ENCODE results near the gene EGF.

EGF gene

GRCh38 chr4:109985993-109986974, 73.6 kb downstream of the EGF start:
- no peaks in the 10 kb centered on the region for H3K9me3 ChIP-seq (ENCODE audit: low read length)
- no peaks in the 10 kb centered on the region for H3K4me1 ChIP-seq (ENCODE audit: insufficient read depth, low read length)

GRCh38 chr4:109989044-109989443, 76.4 kb downstream of the EGF start:
- Histone ChIP-seq H3K9me3 (ENCODE audit: low read length) (no peaks in the 10 kb centered on the region), H3K4me3 (ENCODE audit: low read depth in 1 of 2, low read length in 2 of 2) (no peak overlapping the region), H3K4me1 (ENCODE audit: insufficient read depth, low read length) (no peaks in the 10 kb centered on the region), H3K9ac (ENCODE audit: low read length) (no peak overlapping the region), H3K36me3 (ENCODE audit: insufficient read depth, low read length) (no peaks in the 10 kb centered on the region), H3K27me3 (ENCODE audit: control insufficient read depth in 1 of 2, insufficient read depth in 2 of 2, low read length in 2 of 2) (no peaks in the 10 kb centered on the region), H3K27ac (ENCODE audit: low read depth, low read length) (no peak overlapping the region)

More at GRCh38 chr4:109985993-109986974, 73.6 kb downstream of the EGF start:
- no peaks in the 10 kb centered on the region for H3K27me3 ChIP-seq (ENCODE audit: control insufficient read depth in 1 of 2, insufficient read depth in 2 of 2, low read length in 2 of 2)
- no peak overlapping the region for H3K9ac ChIP-seq (ENCODE audit: low read length)
- H3K36me3 ChIP-seq (ENCODE audit: insufficient read depth, low read length): no peaks in the 10 kb centered on the region
- H3K4me3 ChIP-seq (ENCODE audit: low read depth in 1 of 2, low read length in 2 of 2): no peak overlapping the region
- H3K27ac ChIP-seq (ENCODE audit: low read depth, low read length): no peak overlapping the region

GRCh38 chr4:109989618-109990017, 76.9 kb downstream of the EGF start:
- Histone ChIP-seq H3K4me3 (ENCODE audit: low read depth in 1 of 2, low read length in 2 of 2) (no peak overlapping the region), H3K4me1 (ENCODE audit: insufficient read depth, low read length) (no peaks in the 10 kb centered on the region), H3K9ac (ENCODE audit: low read length) (no peak overlapping the region), H3K9me3 (ENCODE audit: low read length) (no peaks in the 10 kb centered on the region), H3K36me3 (ENCODE audit: insufficient read depth, low read length) (no peaks in the 10 kb centered on the region), H3K27ac (ENCODE audit: low read depth, low read length) (no peak overlapping the region), H3K27me3 (ENCODE audit: control insufficient read depth in 1 of 2, insufficient read depth in 2 of 2, low read length in 2 of 2) (no peaks in the 10 kb centered on the region)

- no peaks in the 10 kb centered on the region for H3K9me3 ChIP-seq (ENCODE audit: low read length)
- H3K27me3 ChIP-seq (ENCODE audit: control insufficient read depth in 1 of 2, insufficient read depth in 2 of 2, low read length in 2 of 2): no peaks in the 10 kb centered on the region
- H3K4me3 ChIP-seq (ENCODE audit: low read depth in 1 of 2, low read length in 2 of 2): no peak overlapping the region
- H3K27ac ChIP-seq (ENCODE audit: low read depth, low read length): no peak overlapping the region
- no peaks in the 10 kb centered on the region for H3K4me1 ChIP-seq (ENCODE audit: insufficient read depth, low read length)
- H3K9ac ChIP-seq (ENCODE audit: low read length): no peak overlapping the region
- no peaks in the 10 kb centered on the region for H3K36me3 ChIP-seq (ENCODE audit: insufficient read depth, low read length)
Measured at GRCh38 chr4:109990261-109991257, 77.9 kb downstream of the EGF start.

- Histone ChIP-seq H3K27ac (ENCODE audit: low read depth, low read length) (no peak overlapping the region), H3K4me1 (ENCODE audit: insufficient read depth, low read length) (no peaks in the 10 kb centered on the region), H3K4me3 (ENCODE audit: low read depth in 1 of 2, low read length in 2 of 2) (no peak overlapping the region), H3K36me3 (ENCODE audit: insufficient read depth, low read length) (no peaks in the 10 kb centered on the region), H3K9me3 (ENCODE audit: low read length) (no peaks in the 10 kb centered on the region), H3K27me3 (ENCODE audit: control insufficient read depth in 1 of 2, insufficient read depth in 2 of 2, low read length in 2 of 2) (no peaks in the 10 kb centered on the region), H3K9ac (ENCODE audit: low read length) (no peak overlapping the region)
Measured at GRCh38 chr4:109993116-109993515, 80.4 kb downstream of the EGF start.

- Histone ChIP-seq H3K27ac (ENCODE audit: low read depth, low read length) (no peak overlapping the region), H3K9me3 (ENCODE audit: low read length) (no peaks in the 10 kb centered on the region), H3K4me1 (ENCODE audit: insufficient read depth, low read length) (no peaks in the 10 kb centered on the region), H3K27me3 (ENCODE audit: control insufficient read depth in 1 of 2, insufficient read depth in 2 of 2, low read length in 2 of 2) (no peaks in the 10 kb centered on the region), H3K36me3 (ENCODE audit: insufficient read depth, low read length) (no peaks in the 10 kb centered on the region), H3K9ac (ENCODE audit: low read length) (no peak overlapping the region), H3K4me3 (ENCODE audit: low read depth in 1 of 2, low read length in 2 of 2) (no peak overlapping the region)
Measured at GRCh38 chr4:109994415-109994827, 81.7 kb downstream of the EGF start.

- no peaks in the 10 kb centered on the region for H3K9me3 ChIP-seq (ENCODE audit: low read length)
- H3K9ac ChIP-seq (ENCODE audit: low read length): no peak overlapping the region
- H3K27ac ChIP-seq (ENCODE audit: low read depth, low read length): no peak overlapping the region
- no peaks in the 10 kb centered on the region for H3K27me3 ChIP-seq (ENCODE audit: control insufficient read depth in 1 of 2, insufficient read depth in 2 of 2, low read length in 2 of 2)
- H3K4me3 ChIP-seq (ENCODE audit: low read depth in 1 of 2, low read length in 2 of 2): no peak overlapping the region
- no peaks in the 10 kb centered on the region for H3K36me3 ChIP-seq (ENCODE audit: insufficient read depth, low read length)
- H3K4me1 ChIP-seq (ENCODE audit: insufficient read depth, low read length): no peaks in the 10 kb centered on the region
Measured at GRCh38 chr4:109996526-109996925, 83.8 kb downstream of the EGF start.

GRCh38 chr4:109998867-109999584, 86.3 kb downstream of the EGF start:
- Histone ChIP-seq H3K27me3 (ENCODE audit: control insufficient read depth in 1 of 2, insufficient read depth in 2 of 2, low read length in 2 of 2) (no peaks in the 10 kb centered on the region), H3K9ac (ENCODE audit: low read length) (no peak overlapping the region), H3K9me3 (ENCODE audit: low read length) (no peaks in the 10 kb centered on the region), H3K4me3 (ENCODE audit: low read depth in 1 of 2, low read length in 2 of 2) (no peak overlapping the region), H3K27ac (ENCODE audit: low read depth, low read length) (no peak overlapping the region), H3K36me3 (ENCODE audit: insufficient read depth, low read length) (no peaks in the 10 kb centered on the region), H3K4me1 (ENCODE audit: insufficient read depth, low read length) (no peaks in the 10 kb centered on the region)

GRCh38 chr4:109999585-109999912, 86.9 kb downstream of the EGF start:
- H3K4me1 ChIP-seq (ENCODE audit: insufficient read depth, low read length): no peaks in the 10 kb centered on the region
- H3K36me3 ChIP-seq (ENCODE audit: insufficient read depth, low read length): no peaks in the 10 kb centered on the region
- no peak overlapping the region for H3K9ac ChIP-seq (ENCODE audit: low read length)
- no peaks in the 10 kb centered on the region for H3K27me3 ChIP-seq (ENCODE audit: control insufficient read depth in 1 of 2, insufficient read depth in 2 of 2, low read length in 2 of 2)
- no peak overlapping the region for H3K27ac ChIP-seq (ENCODE audit: low read depth, low read length)
- no peak overlapping the region for H3K4me3 ChIP-seq (ENCODE audit: low read depth in 1 of 2, low read length in 2 of 2)
- no peaks in the 10 kb centered on the region for H3K9me3 ChIP-seq (ENCODE audit: low read length)

- no peak overlapping the region for H3K9ac ChIP-seq (ENCODE audit: low read length)
- no peaks in the 10 kb centered on the region for H3K4me1 ChIP-seq (ENCODE audit: insufficient read depth, low read length)
Measured at GRCh38 chr4:110002326-110002725, 89.6 kb downstream of the EGF start.

More at GRCh38 chr4:110002326-110002725, 89.6 kb downstream of the EGF start:
- H3K9me3 ChIP-seq (ENCODE audit: low read length): no peaks in the 10 kb centered on the region
- no peak overlapping the region for H3K27ac ChIP-seq (ENCODE audit: low read depth, low read length)
- H3K4me3 ChIP-seq (ENCODE audit: low read depth in 1 of 2, low read length in 2 of 2): no peak overlapping the region
- no peaks in the 10 kb centered on the region for H3K27me3 ChIP-seq (ENCODE audit: control insufficient read depth in 1 of 2, insufficient read depth in 2 of 2, low read length in 2 of 2)
- H3K36me3 ChIP-seq (ENCODE audit: insufficient read depth, low read length): no peaks in the 10 kb centered on the region

Data from muscle layer of colon (tissue), 2 donors.